DND-41 (cell line): ENCODE data around the gene LY6G5C.

ENCODE experiments used
- CTCF ChIP-seq: IDR thresholded peaks from 2 replicates; pipeline ENCODE4 v1.5.1; 2012; ENCODE audit warnings: borderline replicate concordance, low read length, moderate library complexity, mild to moderate bottlenecking; ENCODE audit not compliant: poor library complexity, severe bottlenecking; ENCODE audit errors: extremely low read depth
- EZH2 ChIP-seq: IDR thresholded peaks from 3 replicates; pipeline ENCODE4 v1.6.1; 2012; ENCODE audit warnings: borderline replicate concordance, low read depth, mild to moderate bottlenecking, moderate library complexity, low read length, inconsistent platforms; ENCODE audit not compliant: severe bottlenecking

- TF ChIP-seq CTCF (no peak), EZH2 (no peak)
Observed at GRCh38 chr6:31715022-31715958, 34.4 kb upstream of the LY6G5C start, which contains the start of gene LY6G6D.
